HEK293 (cell line): ENCODE data around the gene ADIRF.

Experiments used
- CTCF ChIA-PET: fragments of 350-600 bp; formaldehyde crosslinking; extraction: SDS; loops from one replicate; lab custom pipeline; 2021; ENCODE audit warnings: antibody characterized with exemption; lab: Yijun Ruan, JAX
- POLR2A ChIA-PET: fragments of 300-600 bp; formaldehyde crosslinking; extraction: SDS; loops from one replicate; lab custom pipeline; 2020; ENCODE audit warnings: antibody characterized with exemption, inconsistent platforms; lab: Yijun Ruan, JAX
- H3K27ac ChIP-seq: fragments of 200-500 bp; sonication (Bioruptor generic); 2 replicates; pipeline ENCODE4 v1.5.1; 2014; ENCODE audit warnings: low read depth, low read length, control low read depth, inconsistent platforms; ENCODE audit errors: extremely low read depth
- H3K36me3 ChIP-seq, 2 experiments: fragments of 200-500 bp in 1 of 2; sonication (Bioruptor generic) in 1 of 2; 1 replicate in 1 of 2; 2 replicates in 1 of 2; pipeline ENCODE4 v1.5.1; 2014 to 2017; ENCODE audit warnings: inconsistent platforms in 2 of 2, low read length in 2 of 2; ENCODE audit not compliant: control insufficient read depth in 2 of 2, insufficient read depth in 1 of 2
- H3K4me1 ChIP-seq: fragments of 200-500 bp; sonication (Bioruptor generic); 2 replicates; pipeline ENCODE4 v1.5.1; 2014; ENCODE audit warnings: mild to moderate bottlenecking, low read length, inconsistent platforms; ENCODE audit not compliant: control insufficient read depth, insufficient read depth
- H3K4me3 ChIP-seq: 2 replicates; pipeline ENCODE4 v1.5.1; 2011; ENCODE audit warnings: low read depth, mild to moderate bottlenecking, control low read depth, low read length, moderate library complexity
- H3K9me3 ChIP-seq: fragments of 200-500 bp; sonication (Bioruptor generic); 2 replicates; pipeline ENCODE4 v1.5.1; 2014; ENCODE audit warnings: low read depth, low read length, inconsistent platforms; ENCODE audit not compliant: control insufficient read depth, insufficient read depth
- GLI2 ChIP-seq: fragments of 450-650 bp; formaldehyde crosslinking; IDR thresholded peaks from 2 replicates; pipeline ENCODE4; 2017; ENCODE audit warnings: missing biosample characterization, missing genetic modification characterization, low read depth, borderline replicate concordance
- PRDM6 ChIP-seq: fragments of 450-650 bp; formaldehyde crosslinking; IDR thresholded peaks from 2 replicates; pipeline ENCODE4 v1.5.1; 2017; ENCODE audit warnings: missing biosample characterization, missing genetic modification characterization
- TSHZ1 ChIP-seq: fragments of 450-650 bp; formaldehyde crosslinking; IDR thresholded peaks from 2 replicates; pipeline ENCODE4 v1.5.1; 2016; ENCODE audit warnings: missing biosample characterization, missing genetic modification characterization, borderline replicate concordance
- YY1 ChIP-seq: fragments of 450-650 bp; formaldehyde crosslinking; IDR thresholded peaks from 2 replicates; pipeline ENCODE4 v1.5.1; 2018; ENCODE audit warnings: missing biosample characterization, missing genetic modification characterization
- ZFP41 ChIP-seq: fragments of 450-650 bp; formaldehyde crosslinking; IDR thresholded peaks from 2 replicates; pipeline ENCODE4 v1.5.1; 2016; ENCODE audit warnings: missing biosample characterization, missing genetic modification characterization, borderline replicate concordance
- ZNF133 ChIP-seq: fragments of 450-650 bp; formaldehyde crosslinking; IDR thresholded peaks from 2 replicates; pipeline ENCODE4 v1.5.1; 2016; ENCODE audit warnings: missing biosample characterization, missing genetic modification characterization
- ZNF174 ChIP-seq: fragments of 450-650 bp; formaldehyde crosslinking; IDR thresholded peaks from 2 replicates; pipeline ENCODE4 v1.5.0; 2017; ENCODE audit warnings: missing biosample characterization, mild to moderate bottlenecking, missing genetic modification characterization
- ZNF202 ChIP-seq: fragments of 450-650 bp; formaldehyde crosslinking; IDR thresholded peaks from 2 replicates; pipeline ENCODE4 v1.5.1; 2016; ENCODE audit warnings: missing biosample characterization, missing genetic modification characterization, borderline replicate concordance
- ZNF366 ChIP-seq: fragments of 450-650 bp; formaldehyde crosslinking; conservative IDR thresholded peaks from 2 replicates; pipeline ENCODE4 v1.5.1; 2016; ENCODE audit warnings: missing biosample characterization, missing genetic modification characterization
- ZNF423 ChIP-seq: fragments of 450-650 bp; formaldehyde crosslinking; IDR thresholded peaks from 2 replicates; pipeline ENCODE4 v1.5.1; 2016; ENCODE audit warnings: missing biosample characterization, missing genetic modification characterization
- ZNF510 ChIP-seq: fragments of 450-650 bp; formaldehyde crosslinking; IDR thresholded peaks from 2 replicates; pipeline ENCODE4 v1.5.1; 2018; ENCODE audit warnings: mild to moderate bottlenecking, missing genetic modification characterization, missing biosample characterization; ENCODE audit not compliant: insufficient replicate concordance
- ZNF600 ChIP-seq: fragments of 450-650 bp; formaldehyde crosslinking; IDR thresholded peaks from 2 replicates; pipeline ENCODE4 v1.5.1; 2016; ENCODE audit warnings: missing biosample characterization, missing genetic modification characterization
- ZNF707 ChIP-seq: fragments of 450-650 bp; formaldehyde crosslinking; IDR thresholded peaks from 2 replicates; pipeline ENCODE4 v1.5.1; 2016; ENCODE audit warnings: missing biosample characterization, missing genetic modification characterization
- ZSCAN30 ChIP-seq: fragments of 450-650 bp; IDR thresholded peaks from 2 replicates; pipeline ENCODE4 v1.5.1; 2018; ENCODE audit warnings: missing biosample characterization, mild to moderate bottlenecking, missing genetic modification characterization, moderate library complexity
- ZSCAN5A ChIP-seq: fragments of 450-650 bp; formaldehyde crosslinking; IDR thresholded peaks from 2 replicates; pipeline ENCODE4 v1.5.1; 2016; ENCODE audit warnings: missing biosample characterization, missing genetic modification characterization
- TF ChIP-seq, protein P1 (sequence below): fragments of 450-650 bp; formaldehyde crosslinking; IDR thresholded peaks from 2 replicates; pipeline ENCODE4 v1.5.1; 2016; ENCODE audit warnings: missing biosample characterization, missing genetic modification characterization

The ADIRF gene

DNA sequence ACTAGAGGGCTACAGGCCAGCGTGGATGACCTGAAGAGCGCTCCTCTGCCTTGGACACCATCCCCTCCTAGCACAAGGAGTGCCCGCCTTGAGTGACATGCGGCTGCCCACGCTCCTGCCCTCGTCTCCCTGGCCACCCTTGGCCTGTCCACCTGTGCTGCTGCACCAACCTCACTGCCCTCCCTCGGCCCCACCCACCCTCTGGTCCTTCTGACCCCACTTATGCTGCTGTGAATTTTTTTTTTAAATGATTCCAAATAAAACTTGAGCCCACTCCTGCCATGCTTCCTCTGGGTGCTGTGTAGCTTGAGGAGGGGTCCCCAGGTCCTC, 5.3 kb upstream of the ADIRF start:
- H3K4me1 ChIP-seq, result no peaks in the 10 kb centered on the region
- no peak overlapping the region for H3K4me3 ChIP-seq
- ChIA-PET POLR2A (no interaction called here), CTCF (interaction anchor here (0.5 to 1.9 kb wide), 2 partner anchors 15 to 274 kb away, joined by 4 read pairs; no protein-coding TSS in a partner anchor)
- no peaks in the 10 kb centered on the region for H3K36me3 ChIP-seq
- TF ChIP-seq, protein P1, sequence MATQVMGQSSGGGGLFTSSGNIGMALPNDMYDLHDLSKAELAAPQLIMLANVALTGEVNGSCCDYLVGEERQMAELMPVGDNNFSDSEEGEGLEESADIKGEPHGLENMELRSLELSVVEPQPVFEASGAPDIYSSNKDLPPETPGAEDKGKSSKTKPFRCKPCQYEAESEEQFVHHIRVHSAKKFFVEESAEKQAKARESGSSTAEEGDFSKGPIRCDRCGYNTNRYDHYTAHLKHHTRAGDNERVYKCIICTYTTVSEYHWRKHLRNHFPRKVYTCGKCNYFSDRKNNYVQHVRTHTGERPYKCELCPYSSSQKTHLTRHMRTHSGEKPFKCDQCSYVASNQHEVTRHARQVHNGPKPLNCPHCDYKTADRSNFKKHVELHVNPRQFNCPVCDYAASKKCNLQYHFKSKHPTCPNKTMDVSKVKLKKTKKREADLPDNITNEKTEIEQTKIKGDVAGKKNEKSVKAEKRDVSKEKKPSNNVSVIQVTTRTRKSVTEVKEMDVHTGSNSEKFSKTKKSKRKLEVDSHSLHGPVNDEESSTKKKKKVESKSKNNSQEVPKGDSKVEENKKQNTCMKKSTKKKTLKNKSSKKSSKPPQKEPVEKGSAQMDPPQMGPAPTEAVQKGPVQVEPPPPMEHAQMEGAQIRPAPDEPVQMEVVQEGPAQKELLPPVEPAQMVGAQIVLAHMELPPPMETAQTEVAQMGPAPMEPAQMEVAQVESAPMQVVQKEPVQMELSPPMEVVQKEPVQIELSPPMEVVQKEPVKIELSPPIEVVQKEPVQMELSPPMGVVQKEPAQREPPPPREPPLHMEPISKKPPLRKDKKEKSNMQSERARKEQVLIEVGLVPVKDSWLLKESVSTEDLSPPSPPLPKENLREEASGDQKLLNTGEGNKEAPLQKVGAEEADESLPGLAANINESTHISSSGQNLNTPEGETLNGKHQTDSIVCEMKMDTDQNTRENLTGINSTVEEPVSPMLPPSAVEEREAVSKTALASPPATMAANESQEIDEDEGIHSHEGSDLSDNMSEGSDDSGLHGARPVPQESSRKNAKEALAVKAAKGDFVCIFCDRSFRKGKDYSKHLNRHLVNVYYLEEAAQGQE (tag by site-specific recombination), result no peak
- no peaks in the 10 kb centered on the region for H3K9me3 ChIP-seq
- H3K27ac ChIP-seq, result no peak overlapping the region

DNA sequence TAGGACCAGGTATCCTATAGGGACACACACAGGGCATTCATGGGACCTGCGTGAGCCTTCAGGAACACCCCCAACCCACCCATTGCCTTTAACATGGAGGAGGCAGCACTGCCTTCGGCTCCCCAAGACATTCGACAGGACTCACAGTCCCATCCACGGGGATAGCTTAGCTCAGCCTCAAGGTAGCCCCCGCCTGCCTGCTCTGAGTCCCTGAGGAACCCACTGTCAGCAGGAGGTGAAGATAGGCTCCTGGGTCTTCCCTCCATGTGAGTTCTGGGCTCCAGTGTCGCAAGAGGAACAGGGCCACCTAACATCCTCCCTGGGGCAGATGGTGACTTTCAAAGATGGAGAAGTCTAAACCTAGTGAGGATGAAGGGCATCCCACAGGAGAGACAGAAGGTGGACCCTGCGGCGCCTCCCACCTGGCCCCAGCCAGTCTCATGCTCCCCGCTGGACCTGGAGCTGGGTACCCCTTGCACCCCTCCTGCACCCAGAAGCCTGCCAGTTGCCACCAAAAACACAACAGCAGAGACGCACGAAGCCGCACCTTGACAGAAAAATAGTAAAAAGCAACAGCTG, 4.9 kb upstream of the ADIRF start:
- H3K9me3 ChIP-seq, result no peaks in the 10 kb centered on the region
- TF ChIP-seq ZNF366, result no peak
- no peak for TF ChIP-seq ZNF600 (tag by site-specific recombination)
- TF ChIP-seq ZNF133, result no peak
- TF ChIP-seq ZSCAN5A (tag by site-specific recombination), result no peak
- no peak for TF ChIP-seq ZSCAN30 (tag by site-specific recombination)
- TF ChIP-seq PRDM6, result no peak
- TF ChIP-seq ZFP41 (tag by site-specific recombination), result no peak
- TF ChIP-seq TSHZ1 (tag by site-specific recombination), result no peak
- TF ChIP-seq ZNF707 (tag by site-specific recombination), result no peak
- TF ChIP-seq ZNF174 (tag by site-specific recombination), result no peak
- TF ChIP-seq GLI2 (tag by site-specific recombination), result no peak
- no peak for TF ChIP-seq ZNF510 (tag by site-specific recombination)
- TF ChIP-seq ZNF202, result no peak
- no peak for TF ChIP-seq YY1
- TF ChIP-seq ZNF423 (tag by site-specific recombination), result no peak
- TF ChIP-seq, all 188 proteins: peak for 0
- CTCF ChIA-PET, result interaction anchor here (0.5 to 1.9 kb wide), 3 partner anchors 15 to 274 kb away, joined by 3 to 4 read pairs (median 4); no protein-coding TSS in a partner anchor

More for the DNA sequence above, 4.9 kb upstream of the ADIRF start:
- H3K4me1 ChIP-seq, result no peaks in the 10 kb centered on the region
- no peak overlapping the region for H3K27ac ChIP-seq
- POLR2A ChIA-PET, result no interaction called here
- no peak overlapping the region for H3K4me3 ChIP-seq
- no peaks in the 10 kb centered on the region for H3K36me3 ChIP-seq
